C4-2B (cell line): Measurements from ENCODE around the gene SLC38A6.

Experiments used
- H3K27ac ChIP-seq: fragments of 450-650 bp; 2 replicates; pipeline ENCODE4 v1.5.1; 2017
- CTCF ChIP-seq: fragments of 450-650 bp; conservative IDR thresholded peaks from 2 replicates; pipeline ENCODE4 v1.5.1; 2017; ENCODE audit warnings: mild to moderate bottlenecking
- ZFX ChIP-seq: fragments of 450-650 bp; IDR thresholded peaks from 2 replicates; pipeline ENCODE4 v1.6.1; 2017

The SLC38A6 gene

DNA sequence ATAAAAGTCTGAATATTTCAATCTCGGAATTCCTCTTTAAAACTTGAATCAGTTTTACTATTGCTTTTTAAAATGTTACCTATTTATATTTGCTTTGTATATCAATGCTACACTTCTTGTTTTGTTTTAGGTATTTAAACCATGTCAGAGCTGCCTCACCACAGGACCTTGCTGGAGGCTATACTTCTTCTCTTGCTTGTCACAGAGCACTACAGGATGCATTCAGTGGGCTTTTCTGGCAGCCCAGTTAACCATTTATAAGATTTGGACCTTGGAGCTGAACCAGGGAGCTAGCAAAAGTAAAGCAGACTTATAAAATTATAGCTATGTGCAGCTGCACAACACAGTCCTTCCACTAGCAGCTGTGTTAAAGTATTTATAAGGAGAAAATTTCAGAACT lies 12.9 kb upstream of the SLC38A6 start:
- no peak overlapping the region for H3K27ac ChIP-seq
- TF ChIP-seq ZFX (no peak), CTCF (no peak)

GRCh38 chr14:60968671-60969070 lies 12.4 kb upstream of the SLC38A6 start:
- H3K27ac ChIP-seq = no peak overlapping the region
- no peak for TF ChIP-seq ZFX
- TF ChIP-seq CTCF = no peak

DNA sequence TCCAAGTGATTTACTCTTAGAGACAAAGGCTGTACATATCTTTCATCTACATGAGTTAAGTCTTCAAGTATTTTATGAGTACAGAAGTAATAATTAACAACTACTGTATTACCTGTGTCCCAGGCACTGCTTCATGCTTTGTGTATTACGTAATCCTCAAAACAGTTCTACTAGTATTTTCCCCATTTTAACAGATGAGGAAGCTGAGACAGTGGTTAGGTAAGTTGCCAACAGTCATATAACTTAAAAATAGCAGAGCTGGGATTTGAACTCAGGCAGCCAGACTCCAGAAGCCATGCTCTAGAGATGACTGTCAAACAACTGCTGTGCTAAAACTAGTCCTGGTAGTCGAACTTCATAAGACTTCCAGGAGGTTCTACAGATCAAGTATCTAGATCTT lies 10.9 kb upstream of the SLC38A6 start:
- TF ChIP-seq CTCF (no peak), ZFX (no peak)
- H3K27ac ChIP-seq = no peak overlapping the region

- TF ChIP-seq CTCF (no peak), ZFX (no peak)
- H3K27ac ChIP-seq = no peak overlapping the region
These were observed 9.8 kb upstream of the SLC38A6 start for GRCh38 chr14:60971271-60971670.

GRCh38 chr14:60972295-60972694 lies 8.8 kb upstream of the SLC38A6 start:
- H3K27ac ChIP-seq = no peak overlapping the region
- TF ChIP-seq ZFX (no peak), CTCF (no peak)

GRCh38 chr14:60973070-60973469 lies 8.0 kb upstream of the SLC38A6 start:
- TF ChIP-seq ZFX (no peak), CTCF (no peak)
- no peak overlapping the region for H3K27ac ChIP-seq

DNA sequence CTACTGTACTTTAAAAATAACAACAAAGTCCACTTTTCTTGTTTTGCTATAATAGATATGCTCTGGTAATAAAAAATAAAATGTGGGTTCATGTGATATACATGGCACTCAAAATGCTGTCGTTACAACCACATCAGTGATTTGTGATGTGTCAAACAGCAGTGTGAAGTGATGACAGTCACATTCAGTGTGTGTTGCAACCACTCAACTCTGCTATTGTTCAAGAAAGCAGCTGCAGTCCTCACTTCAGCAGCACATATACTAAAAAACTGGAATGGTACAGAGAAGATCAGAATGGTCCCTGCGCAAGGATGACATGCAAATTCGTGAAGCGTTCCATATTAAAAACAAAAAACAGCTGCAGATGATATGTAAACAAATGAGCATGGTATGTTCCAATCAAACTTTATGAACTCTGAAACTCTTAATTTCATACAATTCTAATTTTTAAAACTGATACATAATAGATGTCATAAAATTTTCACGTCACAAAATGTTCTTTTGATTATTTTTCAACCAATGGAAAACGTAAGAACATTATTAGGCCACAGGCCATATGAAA lies 6.9 kb upstream of the SLC38A6 start:
- TF ChIP-seq CTCF = no peak
- TF ChIP-seq ZFX = no peak
- H3K27ac ChIP-seq = no peak overlapping the region
